Heart left ventricle (tissue), 16 donors: Measurements from ENCODE around the gene TPSAB1. TPM values are rescaled to one million over a fixed set of nuclear protein-coding genes. Genes with fewer than 3 reads are reported as not detected.

Experiments used
- ATAC-seq, 4 donors: fragments of 200-7000 bp; cut with Tn5 transposase; one replicate each; pipeline ENCODE4 v1.9.1; 2020 to 2022; ENCODE audit warnings: moderate library complexity in 4 of 4, mild to moderate bottlenecking in 3 of 4, moderate number of reproducible peaks in 1 of 4
- DNase-seq, 5 donors: peaks; one replicate each; pipeline ENCODE4 v3.0.0-alpha.2; 2020
- H3K27ac ChIP-seq, 12 donors: fragments of 200-600 bp; sonication (generic) in 4 of 12; one replicate each; pipeline versions ENCODE4 v1.5.0 to v1.8.0; 2016 to 2022; ENCODE audit warnings: mild to moderate bottlenecking in 2 of 12
- H3K27me3 ChIP-seq, 9 donors: fragments of 200-600 bp; sonication (generic) in 2 of 9; one replicate each; pipeline versions ENCODE4 v1.5.1 to v1.8.0; 2016 to 2022; ENCODE audit warnings: mild to moderate bottlenecking in 3 of 9
- H3K36me3 ChIP-seq, 9 donors: fragments of 200-600 bp; sonication (generic) in 2 of 9; one replicate each; pipeline versions ENCODE4 v1.5.0 to v1.8.0; 2018 to 2022; ENCODE audit warnings: mild to moderate bottlenecking in 2 of 9
- H3K4me1 ChIP-seq, 12 donors: fragments of 200-600 bp; sonication (generic) in 4 of 12; one replicate each; pipeline versions ENCODE4 v1.5.0 to v1.8.0; 2016 to 2022; ENCODE audit warnings: mild to moderate bottlenecking in 3 of 12
- H3K4me3 ChIP-seq, 12 donors: fragments of 200-600 bp; sonication (generic) in 4 of 12; one replicate each; pipeline versions ENCODE4 v1.5.0 to v1.8.0; 2017 to 2022; ENCODE audit warnings: mild to moderate bottlenecking in 9 of 12, moderate library complexity in 4 of 12
- H3K9me3 ChIP-seq, 12 donors: fragments of 200-600 bp; sonication (generic) in 4 of 12; one replicate each; pipeline versions ENCODE4 v1.5.0 to v1.8.0; 2016 to 2022; ENCODE audit warnings: mild to moderate bottlenecking in 1 of 12
- POLR2A ChIP-seq, 2 donors: fragments of 450-650 bp; IDR thresholded peaks; one replicate each; pipeline ENCODE4 v1.6.1; 2017; ENCODE audit warnings: antibody characterized with exemption in 2 of 2, mild to moderate bottlenecking in 2 of 2, moderate library complexity in 2 of 2
- WGBS, 4 donors: extraction: QIAGEN DNeasy Blood & Tissue Kit in 2 of 4; methylation state at CpG; one replicate each; pipeline versions ENCODE4 v1.1.5 to v1.1.7; 2013 to 2018; 5-methylcytosine and 5-hydroxymethylcytosine counted together
- intact Hi-C, 10 donors: fragments of 100-400 bp; cut with DNase I; formaldehyde crosslinking; loops; one replicate each; pipeline versions ENCODE4 v1.11.1 to v1.14.2; 2022
- polyA plus RNA-seq, 2 donors: library from polyadenylated mRNA; stranded (reverse); fragments of 200-250 nt; gene quantifications; one replicate each; pipeline ENCODE4 v1.2.3, GENCODE V29; 2013
- total RNA-seq, 9 donors: library from RNA; depleted of rRNA in 2 of 9; stranded (reverse); fragments of >200 nt in 2 of 9; fragmentation: NEBNext Ultra II Directional in 3 of 9; extraction: Animal tissue kit (Norgen Biotek cat#: 25700) in 3 of 9; gene quantifications; one replicate each; pipeline versions ENCODE4 v1.1.0 to v1.2.4, GENCODE V29; 2016 to 2023
- TF ChIP-seq, protein P1 (sequence below), 12 donors: fragments of 200-600 bp; sonication (generic) in 4 of 12; IDR thresholded peaks; one replicate each; pipeline versions ENCODE4 v1.5.0 to v1.8.0; 2018 to 2022; ENCODE audit warnings: antibody characterized with exemption in 12 of 12, mild to moderate bottlenecking in 5 of 12
- donor health status: ischemic (EF 13 %, LVEDD 7.1; RV severe dilation, severe dysfunction).
- donor health status: healthy with polysubstance abuse.
- donor health status: DM: no; HTN: yes; CAD: no.
- donor health status: DM: no; HTN: no; CAD: no.
- donor health status: ischemic (EF 25% LVEDD 6.9; RV normal size, moderate dysfunction).
- donor health status: ischemic (EF 25% LVEDD 5.7; RV mildly dilated, moderate dysfunction).
- donor health status: healthy.
- donor health status: DM: yes; HTN: yes; CAD: no.
- donor health status: ischemic (EF 35%, LVEDD 5.7; RV mildly dilated, moderate dysfunction).
- donor health status: nonischemic (EF 11% LVEDD 7.7; RV severe dilation, severe dysfunction).
- donor health status: DM: yes; HTN: yes; CAD: no.
- donor health status: PGD.
- donor health status: ischemic (EF 29% LVEDD 5.4; RV normal size, mild dysfunction).
- donor health status: nonischemic (EF 23%, LVEDD 6.1; RV moderate dilation, normal function).

Gene TPSAB1
- total and polyA plus RNA-seq, 11 donors, result 1.1 to 14.3 (median 3.4) TPM; not detected in 1

DNA sequence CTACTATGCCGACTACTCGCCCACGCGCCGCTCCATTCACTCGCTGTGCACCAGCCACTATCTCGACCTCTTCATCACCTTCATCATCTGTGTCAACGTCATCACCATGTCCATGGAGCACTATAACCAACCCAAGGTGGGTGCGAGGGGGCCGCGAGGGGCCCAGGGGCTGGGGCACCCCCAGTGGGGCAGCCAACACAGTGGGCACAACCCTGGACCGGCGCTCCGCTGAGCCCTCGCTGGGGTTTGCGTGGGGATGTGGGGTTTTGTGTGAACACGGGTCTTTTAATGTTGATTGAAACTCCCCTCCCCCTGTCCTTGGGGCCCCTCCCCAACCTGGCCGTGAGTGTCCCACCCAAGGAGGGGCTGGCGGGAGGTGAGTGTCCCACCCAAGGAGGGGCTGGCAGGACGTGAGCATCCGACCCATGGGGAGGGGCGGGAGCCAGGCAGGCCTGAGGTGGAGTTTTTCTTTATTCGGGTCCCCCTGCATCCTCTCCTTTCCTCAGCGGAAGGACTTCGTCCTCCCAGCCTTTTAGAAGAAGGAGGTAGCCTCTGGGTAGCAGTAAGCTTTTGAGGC is 26.6 kb upstream of the TPSAB1 start:
- no peaks in the 10 kb centered on the region for H3K27me3 ChIP-seq
- no peak for TF ChIP-seq POLR2A (IDR thresholded peaks at IDR 0.05)
- TF ChIP-seq, protein P1, sequence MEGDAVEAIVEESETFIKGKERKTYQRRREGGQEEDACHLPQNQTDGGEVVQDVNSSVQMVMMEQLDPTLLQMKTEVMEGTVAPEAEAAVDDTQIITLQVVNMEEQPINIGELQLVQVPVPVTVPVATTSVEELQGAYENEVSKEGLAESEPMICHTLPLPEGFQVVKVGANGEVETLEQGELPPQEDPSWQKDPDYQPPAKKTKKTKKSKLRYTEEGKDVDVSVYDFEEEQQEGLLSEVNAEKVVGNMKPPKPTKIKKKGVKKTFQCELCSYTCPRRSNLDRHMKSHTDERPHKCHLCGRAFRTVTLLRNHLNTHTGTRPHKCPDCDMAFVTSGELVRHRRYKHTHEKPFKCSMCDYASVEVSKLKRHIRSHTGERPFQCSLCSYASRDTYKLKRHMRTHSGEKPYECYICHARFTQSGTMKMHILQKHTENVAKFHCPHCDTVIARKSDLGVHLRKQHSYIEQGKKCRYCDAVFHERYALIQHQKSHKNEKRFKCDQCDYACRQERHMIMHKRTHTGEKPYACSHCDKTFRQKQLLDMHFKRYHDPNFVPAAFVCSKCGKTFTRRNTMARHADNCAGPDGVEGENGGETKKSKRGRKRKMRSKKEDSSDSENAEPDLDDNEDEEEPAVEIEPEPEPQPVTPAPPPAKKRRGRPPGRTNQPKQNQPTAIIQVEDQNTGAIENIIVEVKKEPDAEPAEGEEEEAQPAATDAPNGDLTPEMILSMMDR (IDR thresholded peaks at IDR 0.05), result no peak
- no peak overlapping the region for H3K4me3 ChIP-seq
- H3K27ac ChIP-seq, result peak overlapping the region in 1 of 12 donors; percentile 24
- intact Hi-C loops, result no loop called here
- DNase-seq (no peak), ATAC-seq (no peak)
- 81 to 84% (median 83%) methylated on average over 21 to 25 of the region's 25 CpGs for WGBS, 4 donors
- H3K4me1 ChIP-seq, result no peaks in the 10 kb centered on the region
- H3K9me3 ChIP-seq, result no peaks in the 10 kb centered on the region
- H3K36me3 ChIP-seq, result peaks cover 0 to 4% (median 0%) of the 10 kb centered on the region in 9 donors

DNA sequence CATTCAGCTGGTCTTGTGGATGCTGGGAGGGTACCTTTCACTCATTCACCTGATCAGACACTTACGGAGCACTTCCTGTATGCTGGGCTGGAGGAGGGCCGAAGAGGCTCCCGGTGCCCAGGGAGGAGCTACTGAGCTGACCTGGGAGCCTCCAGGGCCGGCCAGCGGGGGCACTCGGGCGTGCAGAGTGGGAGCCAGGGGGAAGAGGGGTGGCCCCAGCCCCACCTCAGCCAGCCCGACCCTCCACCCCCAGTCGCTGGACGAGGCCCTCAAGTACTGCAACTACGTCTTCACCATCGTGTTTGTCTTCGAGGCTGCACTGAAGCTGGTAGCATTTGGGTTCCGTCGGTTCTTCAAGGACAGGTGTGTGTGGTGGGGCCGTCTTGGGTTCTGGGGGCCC is 25.8 kb upstream of the TPSAB1 start:
- TF ChIP-seq, protein P1 (IDR thresholded peaks at IDR 0.05), result no peak
- no peak for TF ChIP-seq POLR2A (IDR thresholded peaks at IDR 0.05)
- H3K4me3 ChIP-seq, result no peak overlapping the region
- H3K27ac ChIP-seq, result peak overlapping the region in 1 of 12 donors; percentile 24
- peaks cover 0 to 4% (median 0%) of the 10 kb centered on the region in 9 donors for H3K36me3 ChIP-seq
- intact Hi-C loops, result no loop called here
- ATAC-seq (no peak), DNase-seq (no peak)
- no peaks in the 10 kb centered on the region for H3K4me1 ChIP-seq
- 82 to 89% (median 84%) methylated on average over 13 to 16 of the region's 16 CpGs for WGBS, 4 donors
- H3K27me3 ChIP-seq, result no peaks in the 10 kb centered on the region
- no peaks in the 10 kb centered on the region for H3K9me3 ChIP-seq

DNA sequence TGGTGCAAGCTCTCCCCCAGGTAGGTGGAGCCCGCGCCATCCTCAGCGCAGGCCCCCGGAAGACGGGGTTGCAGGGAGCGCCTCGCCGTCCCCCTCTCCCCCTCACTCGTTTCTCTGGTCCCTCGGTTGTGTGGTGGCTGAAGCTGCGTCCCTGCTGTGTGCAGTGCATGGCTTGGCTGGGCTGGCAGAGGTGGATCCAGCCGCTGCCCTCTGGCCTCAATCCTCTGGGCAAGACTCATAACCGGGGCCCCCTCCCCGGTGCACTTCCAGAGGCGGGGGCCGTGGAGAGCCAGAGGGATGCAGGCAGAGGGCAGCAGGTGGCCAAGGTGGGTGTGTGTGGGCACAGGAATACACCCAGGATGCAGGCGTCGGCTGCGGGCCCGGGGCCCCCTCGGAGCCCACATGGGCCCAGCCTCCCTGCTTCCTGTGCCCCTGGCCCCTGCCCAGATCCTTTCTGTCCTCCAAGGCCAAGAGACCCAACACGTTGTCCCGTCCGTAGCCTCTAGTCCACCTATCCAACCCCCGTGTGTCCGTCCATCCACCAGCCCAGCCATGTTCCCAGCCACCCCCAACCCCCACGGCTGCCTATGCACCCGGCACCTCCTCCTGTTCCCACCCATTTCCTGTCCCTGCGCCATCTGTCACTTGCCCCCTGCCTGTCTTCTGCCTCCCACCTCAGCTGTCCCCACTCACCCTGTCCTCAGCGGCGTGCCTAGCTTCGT is 24.8 kb upstream of the TPSAB1 start:
- Histone ChIP-seq H3K9me3 (no peaks in the 10 kb centered on the region), H3K4me1 (no peaks in the 10 kb centered on the region), H3K27me3 (no peaks in the 10 kb centered on the region), H3K27ac (no peak overlapping the region), H3K4me3 (no peak overlapping the region), H3K36me3 (peaks cover 0 to 1% (median 0%) of the 10 kb centered on the region in 9 donors)
- DNase-seq, result no peak
- TF ChIP-seq, protein P1 (IDR thresholded peaks at IDR 0.05), result no peak
- TF ChIP-seq POLR2A (IDR thresholded peaks at IDR 0.05), result no peak
- ATAC-seq, result no peak
- intact Hi-C loops, result no loop called here
- 72 to 79% (median 76%) methylated on average over 29 to 32 of the region's 32 CpGs for WGBS, 4 donors

DNA sequence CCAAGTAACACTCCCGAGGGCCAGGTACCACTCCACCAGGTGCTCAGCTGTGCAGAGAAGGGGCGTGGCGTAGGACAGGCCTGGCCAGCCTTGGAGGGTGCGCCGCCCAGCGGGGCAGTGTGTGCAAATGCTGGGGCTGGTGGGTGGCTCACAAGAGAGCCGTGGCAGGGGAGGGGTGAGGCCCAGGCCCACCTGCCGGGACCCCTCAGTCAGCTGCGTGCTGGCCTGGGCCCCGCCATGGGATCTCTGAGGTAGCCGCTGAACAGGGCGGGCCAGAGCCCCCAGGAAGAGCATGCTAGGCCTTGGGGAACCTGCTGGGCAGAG is 24.2 kb upstream of the TPSAB1 start:
- TF ChIP-seq, protein P1 (IDR thresholded peaks at IDR 0.05), result no peak
- DNase-seq (no peak), ATAC-seq (no peak)
- H3K9me3 ChIP-seq, result no peaks in the 10 kb centered on the region
- H3K27me3 ChIP-seq, result no peaks in the 10 kb centered on the region
- H3K4me1 ChIP-seq, result peaks cover 0 to 3% (median 0%) of the 10 kb centered on the region in 12 donors
- no peak overlapping the region for H3K4me3 ChIP-seq
- no peak overlapping the region for H3K27ac ChIP-seq
- no peaks in the 10 kb centered on the region for H3K36me3 ChIP-seq
- intact Hi-C loops, result no loop called here
- WGBS, 4 donors, result 82 to 100% (median 89%) methylated on average over 3 to 12 of the region's 12 CpGs
